Limb (tissue), 2 donors: Measurements from ENCODE around the gene ZBTB22.
A peak's percentile ranks its signal among the peaks of the same experiment; 100 is the strongest.
"Not testable (repeated sequence)": the region's sequence is repeated elsewhere in the genome, so short reads cannot be mapped to it uniquely, and the experiment has no call there.

Experiments
- DNase-seq, 2 donors: peaks; one replicate each; pipeline ENCODE4 v3.0.0-alpha.2; 2016; ENCODE audit errors: extremely low spot score in 2 of 2

The ZBTB22 gene, protein sequence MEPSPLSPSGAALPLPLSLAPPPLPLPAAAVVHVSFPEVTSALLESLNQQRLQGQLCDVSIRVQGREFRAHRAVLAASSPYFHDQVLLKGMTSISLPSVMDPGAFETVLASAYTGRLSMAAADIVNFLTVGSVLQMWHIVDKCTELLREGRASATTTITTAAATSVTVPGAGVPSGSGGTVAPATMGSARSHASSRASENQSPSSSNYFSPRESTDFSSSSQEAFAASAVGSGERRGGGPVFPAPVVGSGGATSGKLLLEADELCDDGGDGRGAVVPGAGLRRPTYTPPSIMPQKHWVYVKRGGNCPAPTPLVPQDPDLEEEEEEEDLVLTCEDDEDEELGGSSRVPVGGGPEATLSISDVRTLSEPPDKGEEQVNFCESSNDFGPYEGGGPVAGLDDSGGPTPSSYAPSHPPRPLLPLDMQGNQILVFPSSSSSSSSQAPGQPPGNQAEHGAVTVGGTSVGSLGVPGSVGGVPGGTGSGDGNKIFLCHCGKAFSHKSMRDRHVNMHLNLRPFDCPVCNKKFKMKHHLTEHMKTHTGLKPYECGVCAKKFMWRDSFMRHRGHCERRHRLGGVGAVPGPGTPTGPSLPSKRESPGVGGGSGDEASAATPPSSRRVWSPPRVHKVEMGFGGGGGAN

DNA sequence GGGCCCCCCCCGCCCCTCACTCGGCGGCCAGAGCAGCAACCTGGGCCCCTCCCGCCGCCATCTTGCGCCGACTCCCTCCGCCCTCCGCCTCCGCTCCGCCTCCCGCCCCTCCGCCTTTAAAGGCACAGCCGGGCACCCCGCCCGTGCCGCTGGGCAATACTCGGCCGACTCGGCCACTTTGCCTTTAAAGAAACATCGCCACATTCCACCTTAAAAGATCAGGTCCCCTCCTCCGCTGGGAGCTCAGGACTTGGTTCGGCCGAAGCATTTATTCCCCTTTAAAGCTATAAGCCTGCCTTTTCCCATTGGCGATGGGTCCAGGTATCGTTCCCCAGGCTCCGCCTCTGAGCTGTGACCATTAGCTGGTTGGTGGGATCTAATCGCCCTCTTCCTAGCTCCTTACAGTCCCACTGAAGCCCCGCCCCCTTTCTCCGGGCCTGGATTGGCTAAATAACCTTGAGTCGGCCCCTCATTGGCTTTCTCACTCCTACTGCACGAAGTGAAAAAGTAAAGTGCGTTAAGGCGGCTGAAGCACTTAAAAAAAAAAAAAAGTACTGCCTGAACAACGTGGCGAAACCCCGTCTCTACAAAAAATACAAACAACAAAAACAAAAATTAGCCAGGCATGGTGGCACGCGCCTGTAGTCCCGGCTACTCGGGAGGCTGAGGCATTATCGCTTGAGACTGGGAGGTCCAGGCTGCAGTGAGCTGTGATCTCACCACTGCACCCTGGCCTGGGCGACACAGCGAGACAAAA lies at the start of gene ZBTB22:
Gene ZBTB22, minus strand, starts transcription at position 76 of the 757 bp plus-strand sequence. CDS start 828 bp downstream, outside the sequence.
- peak; percentile 97 to 98 for DNase-seq

DNA sequence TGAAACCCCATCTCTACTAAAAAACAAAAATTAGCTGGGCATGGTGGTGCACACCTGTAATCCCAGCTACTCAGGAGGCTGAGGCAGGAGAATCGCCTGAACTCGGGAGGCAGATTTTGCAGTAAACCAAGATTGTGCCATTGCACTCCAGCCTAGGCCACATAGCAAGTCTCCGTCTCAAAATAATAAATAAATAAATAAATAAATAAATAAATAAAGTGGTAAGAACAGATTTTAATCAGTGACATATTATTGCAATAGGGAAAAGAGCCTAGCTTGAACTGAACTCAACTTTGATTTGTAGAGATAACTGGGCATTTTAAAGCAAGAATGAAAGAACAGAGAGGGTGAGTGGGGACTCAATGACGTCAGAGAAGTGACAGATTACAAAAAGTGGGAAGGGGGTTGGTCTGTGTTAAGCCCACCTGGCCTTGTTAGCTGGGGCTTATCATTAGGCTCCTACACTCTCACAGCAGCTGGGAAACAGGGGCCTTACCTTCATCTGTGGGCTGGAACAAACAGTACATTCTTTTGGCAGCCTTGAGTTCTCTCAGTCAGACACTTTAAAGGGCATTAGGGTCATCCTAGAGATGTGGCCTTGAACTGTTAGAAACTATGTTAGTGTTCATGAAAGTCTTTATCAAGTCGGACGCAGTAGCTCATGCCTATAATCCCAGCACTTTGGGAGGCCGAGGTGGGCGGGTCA lies 49.6 kb upstream of the ZBTB22 start:
- DNase-seq = no peak

DNA sequence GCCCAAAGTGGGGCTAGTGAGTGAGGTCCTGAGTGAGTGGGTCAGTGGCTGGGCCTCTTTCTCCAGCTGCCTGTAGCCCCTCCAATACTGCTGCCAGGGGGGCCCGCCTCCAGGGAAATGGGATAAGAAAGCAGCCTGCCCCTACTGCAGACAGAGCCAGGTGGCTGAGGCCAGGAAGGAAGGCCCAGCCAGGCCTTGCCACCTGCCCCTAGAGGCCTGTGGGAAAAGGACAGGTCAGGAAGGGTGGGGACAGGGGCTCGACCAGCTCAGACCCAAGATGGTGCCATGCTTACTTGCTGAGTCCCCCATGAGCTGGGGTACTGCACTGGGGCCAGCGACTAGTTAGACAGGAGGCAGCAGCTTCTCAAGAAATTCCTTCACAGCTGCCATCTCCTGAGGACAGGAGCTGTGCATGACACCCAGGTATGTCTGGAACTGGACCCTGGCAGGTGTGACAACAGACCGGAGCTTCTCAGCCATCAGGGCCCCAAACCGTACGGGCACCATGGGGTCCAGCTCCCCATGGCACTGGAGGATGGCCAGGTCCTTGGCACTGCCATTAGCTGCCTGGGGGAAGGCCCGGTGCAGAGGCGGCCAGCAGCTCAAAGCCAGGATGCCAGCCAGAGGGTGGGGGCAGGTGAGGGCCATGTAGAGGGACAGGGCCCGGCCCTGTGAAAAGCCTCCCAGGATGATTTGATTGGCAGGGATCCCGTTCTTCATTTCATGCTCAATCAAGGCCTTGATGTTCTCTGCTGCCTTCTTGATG lies 47.8 kb upstream of the ZBTB22 start:
- not testable (repeated sequence) for DNase-seq

DNA sequence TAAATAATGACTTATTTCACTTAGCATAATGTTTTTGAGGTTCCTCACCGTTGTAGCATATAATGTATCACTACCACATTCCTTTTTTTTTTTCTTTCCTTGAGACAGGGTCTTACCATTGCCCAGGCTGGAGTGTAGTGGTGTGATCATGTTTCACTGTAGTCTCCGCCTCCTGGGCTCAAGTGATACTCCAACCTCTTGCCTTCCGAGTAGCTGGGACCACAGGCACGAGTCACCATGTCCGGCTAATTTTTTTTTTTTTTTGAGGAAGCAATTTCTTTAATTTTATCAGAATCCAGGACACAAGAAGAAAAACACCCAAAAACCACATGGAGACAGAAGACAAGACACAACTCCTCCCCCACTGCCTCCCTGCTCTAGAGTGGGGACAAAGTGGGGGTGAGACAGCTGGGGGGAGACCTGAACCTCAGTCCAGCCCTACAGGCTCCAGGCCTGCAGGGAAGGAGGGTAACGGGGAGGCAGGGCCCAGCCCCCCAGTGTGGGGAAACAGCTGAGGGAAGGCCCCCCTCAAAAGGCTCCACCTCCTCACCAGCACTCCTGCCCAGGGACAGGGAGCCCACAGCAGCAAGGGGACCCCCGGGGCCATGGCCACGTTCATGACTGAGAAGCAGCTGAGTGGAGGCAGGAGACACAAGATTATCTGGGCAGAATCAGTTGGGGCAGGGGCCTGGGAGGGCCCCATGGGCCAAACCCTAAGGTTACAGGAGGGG lies 47.1 kb upstream of the ZBTB22 start:
- DNase-seq = not testable (repeated sequence)

DNA sequence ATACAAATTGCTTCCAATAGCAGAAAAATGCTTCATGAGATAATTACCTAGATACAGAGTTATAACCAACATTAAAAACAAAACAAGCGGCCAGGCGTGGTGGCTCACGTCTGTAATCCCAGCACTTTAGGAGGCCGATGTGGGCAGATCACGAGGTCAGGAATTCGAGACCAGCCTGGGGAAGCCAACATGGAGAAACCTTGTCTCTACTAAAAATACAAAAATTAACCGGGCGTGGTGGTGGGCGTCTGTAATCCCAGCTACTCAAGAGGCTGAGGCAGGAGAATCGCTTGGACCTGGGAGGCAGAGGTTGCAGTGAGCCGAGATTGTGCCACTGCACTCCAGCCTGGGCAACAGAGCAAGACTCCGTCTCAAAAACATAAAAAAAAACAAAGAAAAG lies 45.9 kb upstream of the ZBTB22 start:
- DNase-seq = not testable (repeated sequence)

DNA sequence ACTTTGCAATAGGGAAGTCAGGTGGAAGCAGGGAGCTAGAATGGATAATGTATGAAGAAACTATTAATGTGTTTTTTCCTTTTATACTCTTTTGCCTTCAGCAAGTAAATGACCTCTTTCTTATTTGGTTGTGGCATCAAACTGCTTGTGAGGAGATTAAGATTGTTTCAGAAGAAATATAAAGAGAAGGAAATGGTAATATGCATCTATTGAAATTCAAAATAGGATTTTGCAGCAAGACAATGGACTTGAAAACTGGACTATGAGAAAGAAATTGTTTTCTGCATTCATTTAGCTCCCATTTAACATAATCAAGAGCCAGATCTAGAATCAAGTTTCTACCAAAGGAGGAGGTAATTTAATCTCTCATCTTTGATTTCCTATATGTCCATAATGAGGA lies 41.8 kb upstream of the ZBTB22 start:
- DNase-seq = no peak

DNA sequence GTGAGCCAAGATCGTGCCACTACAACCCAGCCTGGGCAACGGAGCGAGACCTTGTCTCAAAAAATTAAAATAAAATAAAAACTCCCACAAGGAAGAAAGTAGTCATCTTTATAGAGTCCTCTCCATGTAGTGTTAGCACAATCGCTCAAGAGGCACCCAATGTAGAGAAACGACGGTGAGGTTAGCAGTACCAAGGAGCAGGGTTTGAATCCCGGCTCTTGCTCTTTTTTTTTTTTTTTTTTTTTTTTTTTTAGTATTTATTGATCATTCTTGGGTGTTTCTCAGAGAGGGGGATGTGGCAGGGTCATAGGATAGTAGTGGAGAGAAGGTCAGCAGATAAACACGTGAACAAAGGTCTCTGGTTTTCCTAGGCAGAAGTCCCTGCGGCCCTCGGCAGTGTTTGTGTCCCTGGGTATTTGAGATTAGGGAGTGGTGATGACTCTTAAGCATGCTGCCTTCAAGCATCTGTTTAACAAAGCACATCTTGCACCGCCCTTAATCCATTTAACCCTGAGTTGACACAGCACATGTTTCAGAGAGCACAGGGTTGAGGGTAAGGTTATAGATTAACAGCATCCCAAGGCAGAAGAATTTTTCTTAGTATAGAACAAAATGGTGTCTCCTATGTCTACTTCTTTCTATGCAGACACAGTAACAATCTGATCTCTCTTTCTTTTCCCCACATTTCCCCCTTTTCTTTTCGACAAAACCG lies 39.8 kb upstream of the ZBTB22 start:
- not testable (repeated sequence) for DNase-seq

DNA sequence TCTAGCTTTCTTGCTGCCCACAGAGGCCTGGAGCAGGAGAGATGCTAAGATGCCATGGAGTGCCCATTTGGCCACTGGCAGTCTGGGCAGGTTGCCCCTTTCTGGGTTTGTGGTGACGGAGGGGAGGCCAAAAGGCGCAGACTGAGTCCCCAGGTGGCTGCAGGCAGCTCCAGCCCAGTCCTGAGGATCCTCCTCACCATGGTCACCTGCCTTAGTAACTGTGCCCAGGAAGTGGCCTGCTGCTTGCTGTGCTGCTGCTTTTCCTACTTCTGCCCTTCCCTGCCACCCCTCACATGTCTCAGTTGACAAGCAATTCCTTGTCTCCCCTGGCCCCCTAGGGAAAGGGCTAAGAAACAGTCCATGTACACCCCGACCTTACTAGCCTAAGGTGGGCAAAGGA lies 38.8 kb upstream of the ZBTB22 start:
- no peak for DNase-seq

DNA sequence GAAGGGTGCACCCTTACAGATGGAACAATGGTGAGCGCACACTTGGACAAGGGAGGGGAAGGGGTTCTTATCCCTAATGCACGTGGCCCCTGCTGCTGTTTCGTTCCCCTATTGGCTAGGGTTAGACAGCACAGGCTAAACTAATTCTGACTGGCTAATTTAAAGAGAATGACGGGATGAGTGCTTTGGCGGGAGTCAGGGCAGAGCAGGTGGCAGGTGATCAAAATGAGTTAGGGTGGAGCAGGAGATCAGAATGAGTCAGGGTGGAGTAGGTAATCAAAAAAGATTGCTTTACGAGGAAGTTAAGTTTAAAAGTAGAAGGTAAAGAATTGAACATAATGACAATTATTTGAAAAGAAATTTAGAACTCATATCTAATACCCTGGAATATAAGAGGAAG lies 38.3 kb upstream of the ZBTB22 start:
- not testable (repeated sequence) for DNase-seq

DNA sequence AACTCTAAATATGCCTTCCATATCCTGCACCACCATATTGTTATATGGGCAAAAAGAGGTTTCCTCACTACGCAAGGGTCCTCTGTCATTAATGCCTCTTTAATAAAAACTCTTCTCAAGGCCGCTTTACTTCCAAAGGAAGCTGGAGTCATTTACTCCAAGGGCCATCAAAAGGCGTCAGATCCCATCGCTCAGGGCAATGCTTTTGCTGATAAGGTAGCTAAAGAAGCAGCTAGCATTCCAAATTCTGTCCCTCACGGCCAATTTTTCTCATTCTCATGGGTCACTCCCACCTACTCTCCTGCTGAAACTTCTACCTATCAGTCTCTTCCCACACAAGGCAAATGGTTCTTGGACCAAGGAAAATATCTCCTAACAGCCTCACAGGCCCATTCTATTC lies 30.3 kb upstream of the ZBTB22 start:
- no peak for DNase-seq

DNA sequence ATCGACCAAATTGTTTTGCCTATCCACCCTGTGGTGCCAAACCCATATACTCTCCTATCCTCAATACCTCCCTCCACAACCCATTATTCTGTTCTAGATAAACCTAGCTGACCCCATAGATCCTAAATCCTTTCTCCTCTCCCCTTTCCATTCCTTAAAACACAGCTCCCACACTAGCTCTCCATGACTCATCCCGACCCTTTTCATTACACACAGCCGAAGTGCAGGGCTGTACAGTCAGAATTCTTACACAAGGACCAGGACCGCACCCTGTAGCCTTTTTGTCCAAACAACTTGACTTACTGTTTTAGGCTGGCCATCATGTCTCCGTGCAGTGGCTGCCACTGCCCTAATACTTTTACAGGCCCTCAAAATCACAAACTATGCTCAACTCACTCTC lies 29.4 kb upstream of the ZBTB22 start:
- DNase-seq = not testable (repeated sequence)

DNA sequence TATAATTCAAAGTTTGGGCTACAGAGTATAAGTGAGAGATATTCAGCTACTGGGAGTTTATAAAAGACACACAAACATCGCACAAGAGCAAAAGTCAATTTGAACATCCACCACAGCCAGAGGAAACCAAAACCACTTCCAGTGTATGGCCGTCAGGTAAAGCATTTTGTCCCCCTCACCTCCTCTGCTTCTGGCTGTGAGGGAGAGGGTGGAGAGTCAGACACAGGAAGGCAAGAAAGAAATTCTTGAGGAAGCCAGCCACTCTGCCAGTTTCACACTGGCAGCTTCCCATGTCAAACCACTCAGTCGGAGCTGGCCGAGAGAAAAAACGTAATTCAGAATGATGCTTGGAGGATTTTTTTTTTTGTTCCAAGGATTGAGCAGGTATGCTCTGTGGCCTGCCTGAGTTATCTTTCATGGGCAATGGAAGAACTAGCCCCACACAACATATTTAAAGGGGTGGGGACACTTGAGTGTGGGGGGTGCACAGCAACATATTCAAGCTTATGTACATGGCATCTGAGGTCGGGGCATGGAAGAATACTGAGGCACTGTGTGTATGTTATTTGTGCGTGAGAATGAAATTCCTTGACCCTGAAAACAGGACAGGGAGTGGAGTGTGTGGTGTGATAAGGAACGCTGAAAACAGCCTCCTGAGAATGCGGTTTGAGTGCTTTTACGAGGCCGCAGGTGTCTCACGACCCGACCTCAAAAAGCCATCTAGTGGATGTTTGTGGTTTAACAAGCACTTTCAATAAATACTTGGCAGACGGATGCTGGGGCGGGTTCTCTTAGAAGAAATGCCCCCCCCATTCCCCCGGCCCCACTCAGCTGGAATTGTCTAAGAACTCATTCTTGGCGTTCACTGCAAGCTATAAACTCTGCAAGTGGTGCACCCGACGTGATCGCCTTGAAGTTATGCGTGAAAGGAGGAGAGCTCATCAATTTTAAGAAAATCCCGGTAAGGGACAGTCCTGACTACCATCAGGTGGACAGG lies 27.5 kb upstream of the ZBTB22 start:
- DNase-seq = peak; percentile 68 to 79

DNA sequence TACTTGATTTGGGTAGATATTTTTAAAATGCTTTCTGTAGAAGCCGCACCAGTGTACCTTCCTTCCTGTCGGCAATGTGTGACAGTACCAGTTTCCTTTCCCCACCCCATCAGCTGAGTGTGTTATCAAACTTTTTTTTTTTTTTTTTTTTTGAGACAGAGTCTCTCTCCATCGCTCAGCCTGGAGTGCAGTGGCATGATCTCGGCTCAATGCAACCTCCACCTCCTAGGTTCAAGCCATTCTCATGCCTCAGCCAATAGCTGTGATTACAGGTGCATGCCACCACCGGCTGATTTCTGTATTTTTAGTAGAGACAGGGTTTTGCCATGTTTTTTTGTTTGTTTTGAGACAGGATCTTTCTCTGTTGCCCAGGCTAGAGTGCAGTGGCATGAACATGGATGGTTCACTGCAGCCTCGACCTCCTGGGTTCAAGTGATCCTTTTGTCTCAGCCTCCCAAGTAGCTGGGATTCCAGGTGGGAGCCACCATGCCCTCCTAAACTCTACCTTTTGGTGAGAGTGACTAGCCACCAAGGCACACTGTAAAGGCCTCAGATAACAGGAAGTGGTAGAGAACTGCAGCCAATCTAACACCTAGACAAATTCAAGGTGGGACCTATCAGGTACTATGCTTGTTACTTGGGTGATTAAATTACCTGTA lies 26.5 kb upstream of the ZBTB22 start:
- DNase-seq = no peak

DNA sequence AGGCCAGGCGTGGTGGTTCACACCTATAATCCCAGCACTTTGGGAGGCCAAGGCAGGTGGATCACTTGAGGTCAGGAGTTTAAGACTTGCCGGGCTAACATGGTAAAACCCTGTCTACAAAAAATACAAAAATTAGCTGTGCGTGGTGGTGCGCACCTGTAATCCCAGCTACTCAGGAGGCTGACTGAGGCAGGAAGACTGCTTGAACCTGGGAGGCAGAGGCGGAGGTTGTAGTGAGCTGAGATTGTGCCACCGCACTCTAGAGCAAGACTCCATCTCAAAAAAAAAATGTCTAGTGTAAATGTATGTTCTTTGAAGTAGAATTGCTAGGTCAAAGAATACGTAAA lies 26.0 kb upstream of the ZBTB22 start:
- DNase-seq = not testable (repeated sequence)

DNA sequence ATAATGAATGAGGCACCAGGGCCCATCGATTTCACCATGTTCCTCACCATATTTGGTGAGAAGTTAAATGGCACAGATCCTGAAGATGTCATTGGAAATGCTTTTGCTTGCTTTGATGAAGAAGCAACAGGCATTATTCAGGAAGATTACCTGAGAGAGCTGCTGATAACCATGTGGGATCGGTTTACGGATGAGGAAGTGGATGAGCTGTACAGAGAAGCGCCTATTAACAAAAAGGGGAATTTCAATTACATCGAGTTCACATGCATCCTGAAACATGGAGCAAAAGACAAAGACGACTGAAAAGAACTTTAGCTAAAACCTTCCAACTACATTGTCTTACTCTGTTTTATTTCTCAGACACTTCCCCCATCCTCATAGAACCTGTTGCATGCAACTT lies 21.6 kb upstream of the ZBTB22 start:
- no peak for DNase-seq

DNA sequence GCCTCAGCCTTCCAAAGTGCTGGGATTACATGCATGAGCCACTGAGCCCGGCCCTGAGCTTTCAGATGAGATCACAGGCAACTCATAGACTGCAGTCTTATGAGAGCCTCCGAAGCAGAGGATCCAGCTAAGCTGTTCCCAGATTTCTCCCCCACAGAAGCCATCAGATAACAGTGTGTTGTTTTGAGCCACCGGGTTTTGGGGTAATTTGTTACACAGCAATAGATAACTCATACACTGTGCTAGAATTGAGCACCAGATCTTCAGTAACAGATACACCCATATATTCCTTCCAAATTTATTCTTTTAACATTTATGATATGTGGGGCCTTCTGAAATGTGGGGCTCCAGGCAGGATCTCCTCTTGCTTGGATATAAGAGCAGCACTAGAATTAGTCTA lies 19.0 kb upstream of the ZBTB22 start:
- DNase-seq = no peak

DNA sequence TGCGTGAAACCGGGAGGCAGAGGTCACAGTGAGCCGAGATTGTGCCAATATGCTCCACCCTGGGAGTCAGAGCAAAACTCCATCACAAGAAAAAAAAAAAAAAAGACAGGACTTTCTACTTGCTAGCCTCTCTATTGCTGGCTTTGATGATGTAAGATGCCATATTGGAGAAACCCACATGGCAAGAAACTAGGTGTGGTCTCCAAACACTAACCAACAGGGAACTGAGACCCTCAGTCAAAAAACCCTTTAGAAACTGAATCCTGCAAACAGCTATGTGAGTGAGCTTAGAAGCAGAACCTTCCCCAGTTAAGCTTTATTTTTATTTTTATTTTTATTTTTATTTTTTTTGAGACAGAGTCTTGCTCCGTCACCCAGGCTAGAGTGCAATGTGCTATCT lies 18.4 kb upstream of the ZBTB22 start:
- DNase-seq = no peak

DNA sequence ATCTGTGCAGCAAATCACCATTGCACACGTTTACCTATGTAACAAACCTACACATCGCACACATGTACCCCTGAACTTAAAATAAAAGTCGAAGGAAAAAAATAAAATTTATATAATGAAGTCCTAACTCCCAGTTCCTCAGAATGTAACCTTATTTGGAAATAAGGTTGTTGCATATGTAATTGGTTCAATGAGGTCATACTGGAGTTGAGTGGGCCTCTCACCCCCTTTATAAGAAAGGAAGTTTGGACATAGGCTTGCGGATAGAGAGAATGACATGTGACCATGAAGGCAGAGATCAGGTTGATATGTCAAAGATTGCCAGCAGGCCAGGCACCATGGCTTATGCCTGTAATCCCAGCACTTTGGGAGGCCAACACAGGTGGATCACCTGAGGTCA lies 16.1 kb upstream of the ZBTB22 start:
- DNase-seq = no peak
